ENCODE measurements around the gene SPANXN4. TPM values are rescaled to one million over a fixed set of nuclear protein-coding genes. Genes with fewer than 3 reads are reported as not detected.

The SPANXN4 gene, protein sequence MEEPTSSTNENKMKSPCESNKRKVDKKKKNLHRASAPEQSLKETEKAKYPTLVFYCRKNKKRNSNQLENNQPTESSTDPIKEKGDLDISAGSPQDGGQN
- total RNA-seq (2014; rRNA removed; shearing (Covaris generic)), result not detected in 2 replicates

DNA sequence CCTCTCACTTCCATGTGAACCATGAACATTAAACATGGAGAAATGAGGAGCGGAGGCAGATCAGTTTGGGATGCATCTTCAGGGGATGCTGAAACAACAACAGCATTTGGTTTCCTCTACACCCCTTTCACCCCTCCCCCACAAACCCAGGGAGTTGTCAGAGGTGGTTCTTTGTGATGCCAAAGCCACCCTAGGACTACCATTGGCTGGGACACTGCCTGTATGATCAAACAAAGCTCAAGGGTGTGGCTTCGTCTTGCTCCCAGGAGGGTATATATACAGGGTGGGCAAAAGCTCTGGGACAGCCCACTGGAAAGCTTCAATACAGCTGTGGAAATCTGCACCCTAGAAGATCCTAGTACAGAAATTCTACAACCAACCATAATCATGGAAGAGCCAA, at the start of gene SPANXN4:
Gene SPANXN4 (plus strand): TSS at position 301 of the 400 bp plus-strand sequence. CDS start 87 bp downstream, at position 388.
- no peak for DNase-seq (ENCODE audit: low spot score)

DNA sequence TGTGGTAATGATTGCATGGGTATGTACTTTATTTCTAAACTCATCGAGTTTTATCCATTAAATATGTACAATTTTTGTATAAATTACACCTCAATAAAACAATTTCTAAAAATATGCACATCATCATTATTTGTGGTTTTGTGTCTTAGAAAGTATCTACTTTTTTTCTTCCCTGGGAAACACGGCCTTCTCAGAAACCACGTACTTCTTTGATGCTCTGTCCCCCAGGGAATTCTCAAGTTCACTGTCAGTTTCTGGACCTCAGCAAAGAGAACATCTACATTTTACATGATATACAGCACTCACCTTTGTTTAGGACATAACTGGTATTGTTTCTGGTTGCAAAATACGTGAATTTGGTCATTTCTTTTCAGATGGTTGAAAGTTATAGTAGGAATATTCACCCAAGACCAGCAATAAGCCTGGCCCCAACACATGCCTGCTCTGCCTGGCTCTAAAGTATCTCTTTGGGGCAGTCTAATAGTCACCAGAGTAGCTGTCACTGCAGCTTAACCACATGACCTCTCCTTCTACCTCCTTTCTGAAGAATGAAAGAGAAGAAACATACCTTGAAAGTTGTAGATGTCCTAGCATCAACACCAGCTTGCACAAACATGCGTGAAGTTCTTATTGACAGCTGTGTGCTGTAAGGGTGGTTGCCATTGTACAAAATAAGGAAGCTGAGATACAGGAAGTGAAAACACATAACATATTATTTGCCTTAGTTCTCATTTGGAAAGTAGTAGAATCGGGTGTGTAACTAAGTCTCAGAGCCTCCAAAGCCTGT, 48.4 kb upstream of the SPANXN4 start:
- no peak for DNase-seq (ENCODE audit: low spot score)

DNA sequence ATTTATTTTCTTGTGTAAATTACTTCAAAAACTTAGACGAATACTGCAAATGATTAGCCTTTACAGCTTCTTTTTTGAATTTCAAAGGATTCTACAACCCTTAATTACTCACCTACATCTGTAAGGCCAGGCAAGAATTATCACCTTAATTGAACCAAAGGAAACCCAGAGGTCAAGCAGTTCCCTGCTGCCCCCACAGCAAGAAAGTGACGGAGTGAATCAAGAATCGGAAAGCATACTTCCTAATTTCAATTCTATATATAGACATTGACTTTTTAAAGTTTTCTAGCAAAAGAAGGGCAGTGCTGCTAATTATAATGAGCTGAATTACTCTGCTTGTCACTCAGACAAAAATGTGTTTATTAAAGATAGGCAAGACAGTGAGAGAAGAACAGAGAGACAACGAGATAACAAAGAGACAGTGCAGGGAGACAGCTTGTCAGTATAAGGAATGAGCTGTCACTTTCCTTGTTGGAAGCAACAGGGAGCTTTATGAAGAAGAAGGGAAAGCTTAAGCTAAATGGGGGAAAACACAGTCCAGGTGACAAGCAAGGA, 47.5 kb upstream of the SPANXN4 start:
- no peak for DNase-seq (ENCODE audit: low spot score)

DNA sequence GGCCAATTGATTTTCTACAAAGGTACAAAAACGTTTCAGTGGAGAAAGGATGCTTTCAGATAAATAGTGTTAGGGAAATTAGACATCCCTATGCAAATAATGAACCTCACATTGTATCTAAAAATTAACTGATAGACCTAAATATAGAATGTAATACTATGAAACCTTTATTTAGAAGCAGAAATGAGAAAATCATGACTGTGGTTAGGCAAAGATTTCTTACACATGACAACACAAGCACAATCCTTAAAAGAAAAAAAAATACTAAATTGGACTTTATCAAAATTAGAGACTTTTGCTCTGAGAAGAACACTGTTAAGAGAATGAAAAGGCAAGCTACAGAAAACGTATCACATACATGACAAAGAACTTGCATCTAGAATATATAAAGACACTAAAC, 43.0 kb upstream of the SPANXN4 start:
- DNase-seq (ENCODE audit: low spot score), result no peak

DNA sequence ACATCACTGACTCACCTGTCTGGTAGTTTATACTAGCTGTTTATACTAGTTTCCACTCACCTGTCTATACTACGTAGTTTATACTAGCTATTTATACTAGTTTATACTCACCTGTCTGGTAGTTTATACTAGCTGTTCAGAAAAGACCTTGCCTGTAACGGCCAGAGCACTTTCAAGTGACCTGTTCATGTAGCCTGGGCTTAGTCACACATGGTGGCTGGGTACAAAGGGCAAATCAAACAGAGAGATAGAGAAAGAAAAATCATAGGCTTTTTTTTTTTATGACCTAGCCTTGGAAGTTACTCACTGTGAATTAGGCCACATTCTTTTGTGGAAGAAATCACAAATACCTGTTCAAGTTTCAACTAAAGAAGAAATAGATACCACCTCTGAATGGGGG, 30.7 kb upstream of the SPANXN4 start:
- DNase-seq (ENCODE audit: low spot score), result no peak

DNA sequence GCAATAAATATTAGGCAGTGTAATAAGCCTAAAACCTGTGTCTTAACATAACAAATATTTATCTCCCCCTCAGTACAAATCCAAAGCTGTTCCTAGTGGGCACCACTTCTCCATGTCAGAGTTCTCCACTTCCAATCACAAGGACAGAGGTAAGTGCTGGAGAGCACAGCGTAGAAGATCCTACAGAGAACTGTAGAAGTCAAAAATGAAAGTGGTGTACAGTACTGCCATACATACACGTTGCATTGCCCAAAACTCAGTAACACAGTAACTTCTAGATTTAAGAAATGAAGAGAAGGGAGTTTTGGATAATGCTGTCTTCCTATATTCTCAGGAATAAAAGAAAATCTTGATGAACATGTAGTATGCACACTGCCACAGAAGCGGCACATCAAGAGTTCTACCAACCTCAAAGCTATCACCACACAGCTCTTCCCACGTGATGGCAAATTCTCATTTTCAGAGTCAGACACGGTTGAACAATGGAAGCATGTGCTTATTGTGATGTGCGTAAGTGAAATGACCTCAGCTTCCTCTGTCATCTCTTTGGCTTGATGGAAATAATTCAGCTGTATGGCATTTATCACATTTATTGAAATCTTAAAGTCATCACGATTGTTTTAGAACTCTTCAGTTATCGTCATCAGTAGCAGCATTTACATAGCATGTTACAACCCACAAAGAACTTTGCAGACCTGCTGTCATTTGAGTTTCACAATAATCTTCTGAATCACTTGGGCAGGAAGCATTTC, 27.1 kb upstream of the SPANXN4 start:
- no peak for DNase-seq (ENCODE audit: low spot score)

DNA sequence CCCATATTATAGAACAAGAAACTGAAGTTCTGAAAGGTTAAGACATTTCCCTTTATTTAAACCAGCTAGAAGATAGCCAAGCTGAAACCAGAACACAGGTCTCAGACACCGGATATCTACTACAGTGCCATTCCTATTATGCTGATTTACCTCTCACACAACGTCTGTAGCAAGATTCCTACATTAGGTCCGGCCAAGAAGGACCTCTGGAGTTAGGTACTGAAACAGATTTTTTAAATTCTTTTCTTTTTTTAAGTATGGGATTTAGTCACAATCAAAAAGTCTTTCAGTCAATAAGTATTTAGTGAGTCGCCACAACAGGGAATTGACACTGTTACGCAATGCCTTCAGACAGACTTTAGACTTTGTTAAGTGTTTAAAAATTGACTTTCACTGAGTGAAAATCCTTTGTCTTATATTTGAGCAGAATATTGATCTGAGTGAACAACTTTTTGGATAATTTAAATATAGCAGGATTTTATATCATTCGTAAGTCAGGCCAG, 26.5 kb upstream of the SPANXN4 start:
- no peak for DNase-seq (ENCODE audit: low spot score)

DNA sequence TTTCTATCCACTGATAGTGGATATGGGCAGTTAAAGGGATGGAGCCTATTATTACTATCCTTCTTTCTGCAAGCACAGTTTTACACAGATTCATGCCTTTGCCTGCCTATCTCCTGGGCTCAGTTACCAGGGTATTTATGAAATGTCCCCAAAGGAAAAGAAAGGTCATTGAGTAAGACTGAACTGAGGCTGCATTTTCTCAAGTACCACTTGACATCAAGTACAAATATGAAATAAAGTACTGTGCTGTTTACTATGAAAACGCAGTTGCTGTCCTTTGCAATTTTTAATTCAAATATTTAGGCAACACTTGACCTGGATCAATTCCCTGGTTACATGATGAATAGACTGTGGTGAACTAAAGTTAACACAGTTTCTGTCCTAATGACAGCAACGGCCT, 23.5 kb upstream of the SPANXN4 start:
- DNase-seq (ENCODE audit: low spot score), result no peak

DNA sequence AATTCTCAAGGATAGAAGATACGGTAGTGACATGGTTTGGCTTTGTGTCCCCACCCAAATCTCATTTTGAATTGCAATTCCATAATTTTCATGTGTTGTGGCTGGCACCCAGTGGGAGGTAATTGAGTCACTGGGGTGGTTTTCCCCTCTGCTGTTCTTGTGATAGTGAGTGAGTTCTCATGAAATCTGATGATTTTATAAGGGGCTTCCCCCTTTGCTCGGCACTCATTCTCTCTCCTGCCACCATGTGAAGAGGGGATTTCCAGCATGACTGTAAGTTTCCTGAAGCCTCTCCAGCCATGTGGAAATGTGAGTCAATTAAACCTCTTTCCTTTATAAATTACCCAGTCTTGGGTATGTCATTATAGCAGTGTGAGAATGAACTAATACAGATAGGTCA, 8.5 kb upstream of the SPANXN4 start:
- no peak for DNase-seq (ENCODE audit: low spot score)

DNA sequence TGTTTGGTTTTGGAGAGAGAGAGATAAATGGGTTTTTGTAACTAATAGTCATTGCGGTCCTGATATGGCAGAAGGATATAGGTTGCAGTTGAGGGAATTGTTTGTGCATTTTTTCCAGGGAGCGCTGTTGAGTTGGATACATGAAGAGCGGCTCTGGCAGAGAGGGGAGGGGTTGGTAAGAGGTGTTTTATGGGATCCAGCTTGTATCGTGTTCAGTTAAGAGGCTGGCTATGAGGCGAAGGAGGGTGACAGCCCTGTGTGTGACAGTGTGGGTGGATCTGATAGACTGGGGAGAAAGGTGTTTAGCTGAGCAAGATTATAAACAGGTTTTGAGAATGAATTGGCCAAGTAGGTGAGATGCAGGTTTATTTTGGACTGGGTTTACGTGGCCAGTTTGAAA, 1.5 kb downstream of the SPANXN4 start:
- no peak for DNase-seq (ENCODE audit: low spot score)

DNA sequence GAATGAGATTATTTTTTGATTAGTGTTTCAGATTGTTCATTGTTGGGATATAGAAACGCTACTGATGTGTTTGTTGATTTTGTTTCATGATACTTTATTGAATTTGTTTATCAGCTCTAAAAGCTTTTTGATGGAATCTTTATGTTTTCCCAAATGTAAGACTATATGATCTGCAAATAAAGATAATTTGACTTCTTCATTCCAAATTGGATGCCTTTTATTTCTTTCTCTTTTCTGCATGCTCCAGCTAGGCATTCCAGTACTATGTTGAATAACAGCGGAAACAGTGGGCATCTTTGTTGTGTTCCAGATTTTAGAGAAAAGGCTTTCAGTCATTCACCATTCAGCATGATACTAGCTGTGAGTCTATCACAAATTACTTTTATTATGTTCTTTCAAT, 21.8 kb downstream of the SPANXN4 start:
- no peak for DNase-seq (ENCODE audit: low spot score)

DNA sequence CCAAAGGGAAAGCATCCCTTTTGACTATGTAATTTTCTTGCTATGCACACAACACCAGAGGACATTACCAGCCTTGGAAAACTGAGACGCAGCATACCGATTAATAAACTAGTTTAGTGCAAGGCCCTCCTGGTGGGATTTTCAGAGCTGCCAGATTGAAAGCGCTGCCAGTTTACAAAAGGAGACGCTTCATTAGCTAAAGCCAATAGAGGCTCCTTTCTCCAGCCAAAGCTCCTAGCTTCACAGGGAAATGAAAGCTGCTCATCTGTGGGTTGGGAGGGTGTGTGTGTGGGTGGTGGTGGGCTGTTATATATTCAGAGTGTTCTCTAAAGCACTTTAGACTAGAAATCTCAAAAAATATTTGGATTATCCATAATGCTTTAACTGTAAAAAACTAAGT, 32.4 kb downstream of the SPANXN4 start:
- no peak for DNase-seq (ENCODE audit: low spot score)

DNA sequence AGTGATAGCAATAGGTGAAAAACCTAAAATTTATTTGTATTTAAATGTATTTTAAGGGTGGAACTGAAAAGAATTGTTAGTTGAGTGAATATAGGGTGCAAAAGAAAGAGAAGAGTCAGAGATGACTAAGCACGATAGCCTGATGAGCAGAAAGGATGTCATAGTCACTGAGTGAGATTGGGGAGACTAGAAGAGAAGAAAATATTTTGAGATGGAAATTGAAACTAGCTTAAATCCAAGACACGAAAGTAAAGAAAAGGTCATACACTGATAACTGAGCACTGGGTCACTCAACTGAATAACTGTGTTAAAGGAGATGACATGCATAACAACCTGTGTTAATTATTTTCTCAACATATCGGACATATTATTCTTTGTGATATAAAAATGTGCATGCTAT, 55.5 kb downstream of the SPANXN4 start:
- DNase-seq (ENCODE audit: low spot score), result no peak

DNA sequence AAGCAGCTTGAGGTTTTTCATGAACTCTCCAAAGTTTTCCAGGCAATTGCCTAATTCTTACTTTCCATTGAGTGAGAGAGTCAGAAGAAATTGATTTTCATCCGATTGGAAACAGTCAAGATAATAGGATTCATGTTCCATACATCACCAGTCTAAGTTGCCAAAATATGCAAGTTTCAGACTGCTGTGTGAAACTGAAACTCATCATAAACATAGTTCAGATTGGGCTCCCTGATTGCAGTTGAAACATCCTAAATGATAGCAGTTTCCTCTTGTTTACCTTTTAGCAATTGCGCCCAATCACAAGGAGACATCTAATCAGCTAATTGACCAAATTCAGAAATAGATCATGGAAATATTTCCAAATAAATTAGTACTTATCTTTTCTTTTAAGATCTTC, 56.8 kb downstream of the SPANXN4 start:
- no peak for DNase-seq (ENCODE audit: low spot score)
